Daoy (cell line): ENCODE results near the gene MED13. TPM values are rescaled to one million over a fixed set of nuclear protein-coding genes. Genes with fewer than 3 reads are reported as not detected.

Experiments used
- DNase-seq: peaks from one replicate; pipeline ENCODE4 v3.0.0-alpha.2; 2015; ENCODE audit warnings: low read depth
- total RNA-seq: library from RNA; depleted of rRNA; stranded (reverse); fragments of >200 nt; shearing (Covaris generic); gene quantifications from 2 replicates; pipeline ENCODE4 v1.2.3, GENCODE V29; 2014; rRNA removed

MED13 gene
- 20.3 and 31.6 TPM in 2 replicates for total RNA-seq

GRCh38 chr17:62064791-62065563, at the start of gene MED13:
MED13 (minus strand) TSS chr17:62065278; CDS start chr17:62065205, 73 bp downstream.
- peak; percentile 48 for DNase-seq

- no peak for DNase-seq
Observed at GRCh38 chr17:62112229-62112628, 47.2 kb upstream of the MED13 start.

GRCh38 chr17:62111562-62112171, 46.6 kb upstream of the MED13 start:
- DNase-seq, result no peak

- DNase-seq, result no peak
Observed at GRCh38 chr17:62110923-62111484, 45.9 kb upstream of the MED13 start.

GRCh38 chr17:62109924-62110323, 44.8 kb upstream of the MED13 start:
- no peak for DNase-seq

GRCh38 chr17:62109378-62109902, 44.4 kb upstream of the MED13 start:
- peak; percentile 85 for DNase-seq

GRCh38 chr17:62105861-62106260, 40.8 kb upstream of the MED13 start:
- DNase-seq, result no peak

GRCh38 chr17:62105357-62105756, 40.3 kb upstream of the MED13 start:
- DNase-seq, result no peak

- DNase-seq, result no peak
Observed at GRCh38 chr17:62101515-62101914, 36.4 kb upstream of the MED13 start.

- DNase-seq, result no peak
Observed at GRCh38 chr17:62101090-62101489, 36.0 kb upstream of the MED13 start.

- DNase-seq, result no peak
Observed at GRCh38 chr17:62100055-62100454, 35.0 kb upstream of the MED13 start.

GRCh38 chr17:62099532-62099931, 34.5 kb upstream of the MED13 start:
- no peak for DNase-seq

- no peak for DNase-seq
Observed at GRCh38 chr17:62098623-62099231, 33.6 kb upstream of the MED13 start.

- DNase-seq, result peak; percentile 20
Observed at GRCh38 chr17:62096401-62096670, 31.3 kb upstream of the MED13 start.

GRCh38 chr17:62094175-62094574, 29.1 kb upstream of the MED13 start:
- no peak for DNase-seq

GRCh38 chr17:62093188-62094155, 28.4 kb upstream of the MED13 start:
- peak; percentile 90 for DNase-seq

GRCh38 chr17:62092784-62093183, 27.7 kb upstream of the MED13 start:
- no peak for DNase-seq

GRCh38 chr17:62091804-62092203, 26.7 kb upstream of the MED13 start:
- no peak for DNase-seq

- no peak for DNase-seq
Observed at GRCh38 chr17:62090868-62091267, 25.8 kb upstream of the MED13 start.

- no peak for DNase-seq
Observed at GRCh38 chr17:62090021-62090824, 25.1 kb upstream of the MED13 start.

- no peak for DNase-seq
Observed at GRCh38 chr17:62089334-62089733, 24.3 kb upstream of the MED13 start.
